PC-3 (cell line): ENCODE data around the gene PNMA1. TPM values are rescaled to one million over a fixed set of nuclear protein-coding genes. Genes with fewer than 3 reads are reported as not detected.

ENCODE experiments used
- ATAC-seq: fragments of 200-7000 bp; cut with Tn5 transposase; 2 replicates; pipeline ENCODE4 v1.9.1; 2020; ENCODE audit warnings: mild to moderate bottlenecking, moderate library complexity
- BruUV-seq: library from RNA; stranded (reverse); fragments of 400-500 nt; replicated peaks from 2 replicates; lab custom pipeline; 2021; lab: Mats Ljungman, UMichigan
- CTCF ChIA-PET: fragments of 300-600 bp; sonication (Branson Sonifier 250); formaldehyde crosslinking; loops from one replicate; lab custom pipeline; 2022; ENCODE audit warnings: antibody characterized with exemption; lab: Charles Lee
- POLR2A ChIA-PET: fragments of 300-600 bp; sonication (Branson Sonifier 250); formaldehyde crosslinking; loops from one replicate; lab custom pipeline; 2022; ENCODE audit warnings: antibody characterized with exemption; ENCODE audit not compliant: unreplicated experiment; lab: Charles Lee
- DNase-seq: peaks from one replicate; pipeline ENCODE4 v3.0.0-alpha.2; 2015
- H2AFZ ChIP-seq: fragments of 300-600 bp; sonication (generic); 2 replicates; pipeline ENCODE4 v1.6.0; 2016; ENCODE audit warnings: antibody characterized with exemption, low read length
- H3F3A ChIP-seq: fragments of 300-600 bp; sonication (generic); one replicate; pipeline ENCODE4 v1.6.0; 2017; ENCODE audit warnings: antibody characterized with exemption, low read length, control low read depth, mild to moderate bottlenecking; ENCODE audit not compliant: unreplicated experiment
- H3K27ac ChIP-seq: fragments of 300-600 bp; sonication (generic); 2 replicates; pipeline ENCODE4 v1.5.1; 2016; ENCODE audit warnings: mild to moderate bottlenecking, low read length
- H3K27me3 ChIP-seq: fragments of 300-600 bp; sonication (generic); 2 replicates; pipeline ENCODE4 v1.6.1; 2016; ENCODE audit warnings: low read length, mixed read lengths
- H3K36me3 ChIP-seq: fragments of 300-600 bp; sonication (generic); 2 replicates; pipeline ENCODE4 v1.6.1; 2016; ENCODE audit warnings: low read depth, mixed run types, low read length, mixed read lengths
- H3K4me1 ChIP-seq: fragments of 300-600 bp; sonication (generic); 2 replicates; pipeline ENCODE4 v1.5.1; 2016; ENCODE audit warnings: low read length; ENCODE audit not compliant: insufficient read depth
- H3K4me2 ChIP-seq: fragments of 300-600 bp; sonication (generic); 2 replicates; pipeline ENCODE4 v1.6.0; 2016; ENCODE audit warnings: low read length
- H3K4me3 ChIP-seq: fragments of 300-600 bp; sonication (generic); 2 replicates; pipeline ENCODE4 v1.5.1; 2016; ENCODE audit warnings: mild to moderate bottlenecking, low read length, mixed read lengths
- H3K79me2 ChIP-seq: fragments of 300-600 bp; sonication (generic); 2 replicates; pipeline ENCODE4 v1.6.1; 2017; ENCODE audit warnings: low read length, mixed read lengths
- H3K9ac ChIP-seq: fragments of 300-600 bp; sonication (generic); 2 replicates; pipeline ENCODE4 v1.6.0; 2016; ENCODE audit warnings: mild to moderate bottlenecking, low read length
- H3K9me2 ChIP-seq: fragments of 300-600 bp; sonication (generic); replicated peaks from 2 replicates; pipeline ENCODE4 v1.6.1; 2016; ENCODE audit warnings: mixed run types, low read length, mixed read lengths
- H3K9me3 ChIP-seq: fragments of 300-600 bp; sonication (generic); 2 replicates; pipeline ENCODE4 v1.6.1; 2016; ENCODE audit warnings: low read length, mixed read lengths
- H4K20me1 ChIP-seq: fragments of 300-600 bp; sonication (generic); 2 replicates; pipeline ENCODE4 v1.6.1; 2016; ENCODE audit warnings: low read length, mixed read lengths
- EZH2 ChIP-seq: fragments of 300-600 bp; sonication (generic); IDR thresholded peaks from one replicate; pipeline ENCODE4 v1.6.1; 2017; ENCODE audit warnings: antibody characterized with exemption, mild to moderate bottlenecking, low read length; ENCODE audit not compliant: unreplicated experiment
- EZH2phosphoT487 ChIP-seq: fragments of 300-600 bp; sonication (generic); IDR thresholded peaks from 2 replicates; pipeline ENCODE4 v1.6.1; 2018; ENCODE audit warnings: mild to moderate bottlenecking, antibody characterized with exemption, low read length, borderline replicate concordance
- intact Hi-C: fragments of 100-400 bp; cut with micrococcal nuclease; formaldehyde crosslinking; loops from 2 replicates; pipeline ENCODE4 v1.9.0; 2023
- total RNA-seq: library from RNA; depleted of rRNA; stranded (reverse); fragments of >200 nt; gene quantifications from 2 replicates; pipeline ENCODE4 v1.2.3, GENCODE V29; 2014
- TF ChIP-seq, protein P1 (sequence below): fragments of 300-600 bp; sonication (generic); conservative IDR thresholded peaks from 2 replicates; pipeline ENCODE4 v1.5.1; 2017; ENCODE audit warnings: antibody characterized with exemption, low read depth, mild to moderate bottlenecking, low read length

The PNMA1 gene
- total RNA-seq, 1 experiment from 2014 or later, result 30.8 TPM

DNA sequence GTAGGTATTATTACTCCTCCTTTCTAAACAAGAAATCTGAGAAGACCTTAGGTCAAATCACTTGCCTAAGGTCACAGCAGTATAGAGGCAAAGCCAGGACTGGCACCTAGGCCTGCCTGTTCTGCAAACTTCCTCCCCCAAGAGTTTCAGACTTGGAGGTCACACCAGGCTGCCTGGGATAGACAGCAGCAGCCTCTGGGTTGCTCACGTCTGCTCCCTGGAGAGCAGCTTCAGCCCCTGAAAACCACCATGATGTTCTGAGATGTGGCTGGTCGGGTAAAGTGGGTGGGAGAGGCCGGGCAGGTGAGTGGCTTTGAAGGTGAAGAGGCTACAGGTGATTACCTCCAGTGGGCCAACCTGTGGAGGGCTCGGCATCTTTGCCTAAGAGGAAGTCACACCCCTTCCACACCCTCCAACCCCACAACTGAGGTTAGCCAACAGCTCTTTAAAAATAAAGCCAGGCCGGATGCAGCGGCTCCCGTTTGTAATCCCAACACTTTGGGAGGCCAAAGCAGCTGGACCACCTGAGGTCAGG, 37.0 kb upstream of the PNMA1 start:
- H3K9me3 ChIP-seq, result no peaks in the 10 kb centered on the region
- CTCF ChIA-PET, result interaction anchor here (0.6 kb wide), 1 partner anchor 113 kb away, joined by 5 read pairs; no protein-coding TSS in a partner anchor
- H2AFZ ChIP-seq, result no peak overlapping the region
- peaks cover 3% of the 10 kb centered on the region; the same call in 1 of the 2 replicates for H3K36me3 ChIP-seq
- H3K4me2 ChIP-seq, result no peak overlapping the region
- intact Hi-C loops, result loop anchor here (5.0 kb wide), 1 partner anchor 36 kb away; no protein-coding TSS in a partner anchor
- H3K27me3 ChIP-seq, result no peaks in the 10 kb centered on the region
- ATAC-seq (no peak), DNase-seq (no peak)
- H3K9ac ChIP-seq, result no peak overlapping the region
- H4K20me1 ChIP-seq, result peaks cover 83% of the 10 kb centered on the region
- peaks cover 69% of the 10 kb centered on the region for H3K4me1 ChIP-seq
- no peaks in the 10 kb centered on the region for H3F3A ChIP-seq
- no peak overlapping the region for H3K4me3 ChIP-seq
- H3K79me2 ChIP-seq, result peaks cover 100% of the 10 kb centered on the region
- no peaks in the 10 kb centered on the region for H3K9me2 ChIP-seq
- POLR2A ChIA-PET, result no interaction called here
- BruUV-seq, result no TSS peak
- no peak overlapping the region for H3K27ac ChIP-seq
- TF ChIP-seq EZH2, result no peak

DNA sequence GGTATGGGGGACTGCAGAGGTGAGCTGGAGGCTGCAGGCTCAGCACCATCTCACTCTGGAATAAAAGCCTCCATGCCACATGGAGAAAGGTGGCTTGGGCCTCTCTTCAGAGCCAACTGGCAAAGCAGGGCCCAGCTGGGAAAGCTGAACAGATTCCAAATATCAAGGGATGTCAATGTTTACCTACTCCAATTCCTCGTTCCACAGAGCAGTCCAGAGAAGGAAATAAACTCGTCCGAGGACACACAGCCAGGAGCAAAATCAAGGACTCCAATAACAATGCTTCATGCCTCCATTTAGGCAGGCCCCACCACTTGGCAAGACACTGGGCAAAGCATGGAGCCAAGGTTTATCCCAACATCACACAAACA, 36.3 kb upstream of the PNMA1 start:
- DNase-seq (peak; percentile 29), ATAC-seq (no peak)
- Histone ChIP-seq H2AFZ (no peak overlapping the region), H3K79me2 (peaks cover 100% of the 10 kb centered on the region), H3F3A (no peaks in the 10 kb centered on the region), H3K36me3 (peaks cover 3% of the 10 kb centered on the region; the same call in 1 of the 2 replicates), H3K9me2 (no peaks in the 10 kb centered on the region), H3K27ac (no peak overlapping the region), H3K4me2 (no peak overlapping the region), H3K27me3 (no peaks in the 10 kb centered on the region), H3K4me3 (no peak overlapping the region), H4K20me1 (peaks cover 83% of the 10 kb centered on the region), H3K9ac (no peak overlapping the region), H3K4me1 (peaks cover 69% of the 10 kb centered on the region), H3K9me3 (no peaks in the 10 kb centered on the region)
- no TSS peak for BruUV-seq
- TF ChIP-seq EZH2phosphoT487, result no peak
- TF ChIP-seq EZH2, result no peak
- TF ChIP-seq, protein P1, sequence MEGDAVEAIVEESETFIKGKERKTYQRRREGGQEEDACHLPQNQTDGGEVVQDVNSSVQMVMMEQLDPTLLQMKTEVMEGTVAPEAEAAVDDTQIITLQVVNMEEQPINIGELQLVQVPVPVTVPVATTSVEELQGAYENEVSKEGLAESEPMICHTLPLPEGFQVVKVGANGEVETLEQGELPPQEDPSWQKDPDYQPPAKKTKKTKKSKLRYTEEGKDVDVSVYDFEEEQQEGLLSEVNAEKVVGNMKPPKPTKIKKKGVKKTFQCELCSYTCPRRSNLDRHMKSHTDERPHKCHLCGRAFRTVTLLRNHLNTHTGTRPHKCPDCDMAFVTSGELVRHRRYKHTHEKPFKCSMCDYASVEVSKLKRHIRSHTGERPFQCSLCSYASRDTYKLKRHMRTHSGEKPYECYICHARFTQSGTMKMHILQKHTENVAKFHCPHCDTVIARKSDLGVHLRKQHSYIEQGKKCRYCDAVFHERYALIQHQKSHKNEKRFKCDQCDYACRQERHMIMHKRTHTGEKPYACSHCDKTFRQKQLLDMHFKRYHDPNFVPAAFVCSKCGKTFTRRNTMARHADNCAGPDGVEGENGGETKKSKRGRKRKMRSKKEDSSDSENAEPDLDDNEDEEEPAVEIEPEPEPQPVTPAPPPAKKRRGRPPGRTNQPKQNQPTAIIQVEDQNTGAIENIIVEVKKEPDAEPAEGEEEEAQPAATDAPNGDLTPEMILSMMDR, result no peak
- POLR2A ChIA-PET, result interaction anchor here (0.5 kb wide), 1 partner anchor 9 kb away, joined by 4 read pairs; no protein-coding TSS in a partner anchor
- CTCF ChIA-PET, result interaction anchor here (0.6 kb wide), 1 partner anchor 112 kb away, joined by 5 read pairs; no protein-coding TSS in a partner anchor
- intact Hi-C loops, result loop anchor here (5.0 kb wide), 1 partner anchor 37 kb away; no protein-coding TSS in a partner anchor

DNA sequence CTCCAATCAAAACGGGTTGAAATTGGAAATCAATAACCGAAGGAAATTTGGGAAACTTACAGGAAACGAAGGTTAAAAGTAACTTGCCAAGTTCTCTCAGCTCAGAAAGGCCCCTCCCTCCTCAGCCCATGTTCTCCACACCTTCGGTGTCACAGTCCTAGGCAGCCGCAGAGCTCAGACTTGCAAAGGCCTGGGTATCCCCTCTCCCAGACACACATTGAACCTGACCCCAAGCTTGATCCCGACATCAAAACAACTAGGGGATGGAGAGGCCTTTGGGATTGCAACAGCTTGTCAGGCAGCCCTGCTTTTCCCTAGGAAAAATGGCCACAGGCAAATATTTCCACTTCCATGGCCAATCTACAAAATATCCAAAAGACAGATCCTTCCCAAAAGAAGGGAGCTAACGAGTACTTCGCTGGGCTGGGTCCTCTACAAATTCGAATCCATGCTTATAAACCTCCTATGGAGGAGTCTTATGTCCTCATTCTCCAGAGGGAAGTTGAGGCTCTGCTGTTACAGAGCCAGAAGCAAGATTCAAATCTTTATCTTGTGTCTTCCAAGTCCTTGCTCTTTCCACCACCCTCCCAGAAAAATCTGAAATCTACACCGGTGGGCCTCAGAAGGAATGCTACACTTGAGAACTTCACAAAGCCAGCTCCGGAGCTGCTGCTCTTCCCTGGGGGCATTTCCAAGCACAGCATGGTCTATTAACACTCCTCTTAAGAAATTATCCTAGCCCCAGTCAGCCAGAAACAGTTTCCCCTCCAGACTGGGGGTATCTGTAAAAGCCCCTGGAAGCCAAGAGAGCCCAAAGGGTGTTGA, 35.7 kb upstream of the PNMA1 start:
- no peak overlapping the region for H3K27ac ChIP-seq
- no peaks in the 10 kb centered on the region for H3F3A ChIP-seq
- no peak overlapping the region for H3K4me2 ChIP-seq
- peaks cover 100% of the 10 kb centered on the region for H3K79me2 ChIP-seq
- POLR2A ChIA-PET, result interaction anchor here (0.5 to 0.7 kb wide), 2 partner anchors 9 to 102 kb away, joined by 4 to 5 read pairs; partner anchors contain the start of gene PTGR2
- no peak overlapping the region for H2AFZ ChIP-seq
- no peaks in the 10 kb centered on the region for H3K9me2 ChIP-seq
- H3K4me1 ChIP-seq, result peaks cover 69% of the 10 kb centered on the region
- H3K9me3 ChIP-seq, result no peaks in the 10 kb centered on the region
- no peaks in the 10 kb centered on the region for H3K27me3 ChIP-seq
- H4K20me1 ChIP-seq, result peaks cover 83% of the 10 kb centered on the region
- intact Hi-C loops, result loop anchor here (5.0 kb wide), 1 partner anchor 37 kb away; no protein-coding TSS in a partner anchor
- ATAC-seq (no peak), DNase-seq (peak; percentile 0)
- TF ChIP-seq, protein P1, result no peak
- TF ChIP-seq EZH2 (no peak), EZH2phosphoT487 (no peak)
- BruUV-seq, result no TSS peak
- H3K4me3 ChIP-seq, result no peak overlapping the region
- H3K36me3 ChIP-seq, result peaks cover 3% of the 10 kb centered on the region; the same call in 1 of the 2 replicates
- no peak overlapping the region for H3K9ac ChIP-seq
- CTCF ChIA-PET, result no interaction called here
